Heart left ventricle (tissue), 13 donors: Measurements from ENCODE around the gene LSM12.

Source experiments
- CTCF ChIP-seq, 12 donors: fragments of 200-600 bp; sonication (generic) in 4 of 12; IDR thresholded peaks; one replicate each; pipeline versions ENCODE4 v1.5.0 to v1.8.0; 2018 to 2022; ENCODE audit warnings: antibody characterized with exemption in 12 of 12, mild to moderate bottlenecking in 5 of 12
- POLR2A ChIP-seq, 2 donors: fragments of 450-650 bp; IDR thresholded peaks; one replicate each; pipeline ENCODE4 v1.6.1; 2017; ENCODE audit warnings: antibody characterized with exemption in 2 of 2, mild to moderate bottlenecking in 2 of 2, moderate library complexity in 2 of 2
- donor health status: ischemic (EF 13 %, LVEDD 7.1; RV severe dilation, severe dysfunction).
- donor health status: DM: no; HTN: yes; CAD: no.
- donor health status: DM: no; HTN: no; CAD: no.
- donor health status: ischemic (EF 25% LVEDD 6.9; RV normal size, moderate dysfunction).
- donor health status: ischemic (EF 25% LVEDD 5.7; RV mildly dilated, moderate dysfunction).
- donor health status: ischemic (EF 35%, LVEDD 5.7; RV mildly dilated, moderate dysfunction).
- donor health status: nonischemic (EF 11% LVEDD 7.7; RV severe dilation, severe dysfunction).
- donor health status: DM: yes; HTN: yes; CAD: no.
- donor health status: PGD.
- donor health status: ischemic (EF 29% LVEDD 5.4; RV normal size, mild dysfunction).
- donor health status: nonischemic (EF 23%, LVEDD 6.1; RV moderate dilation, normal function).

- TF ChIP-seq CTCF (IDR thresholded peaks at IDR 0.05) (no peak), POLR2A (IDR thresholded peaks at IDR 0.05) (no peak)
Measured at GRCh38 chr17:44065668-44066203, 735 bp downstream of the LSM12 start.
